Renal cortical epithelial cell (primary cell): ENCODE data around the gene BBOX1. TPM values are rescaled to one million over a fixed set of nuclear protein-coding genes. Genes with fewer than 3 reads are reported as not detected.
A peak's percentile ranks its signal among the peaks of the same experiment; 100 is the strongest.

ENCODE experiments used
- DNase-seq: peaks from one replicate; pipeline ENCODE4 v3.0.0-alpha.2; 2011; ENCODE audit warnings: low read depth
- total RNA-seq: library from RNA; depleted of rRNA; stranded (reverse); fragments of >200 nt; gene quantifications from 2 replicates; pipeline ENCODE4 v1.2.3, GENCODE V29; 2014

Gene BBOX1
- total RNA-seq, 1 donor from 2014 or later: 4.0 TPM

- peak; percentile 66 for DNase-seq
These were observed 15.2 kb upstream of the BBOX1 start for GRCh38 chr11:27025312-27025955.

DNA sequence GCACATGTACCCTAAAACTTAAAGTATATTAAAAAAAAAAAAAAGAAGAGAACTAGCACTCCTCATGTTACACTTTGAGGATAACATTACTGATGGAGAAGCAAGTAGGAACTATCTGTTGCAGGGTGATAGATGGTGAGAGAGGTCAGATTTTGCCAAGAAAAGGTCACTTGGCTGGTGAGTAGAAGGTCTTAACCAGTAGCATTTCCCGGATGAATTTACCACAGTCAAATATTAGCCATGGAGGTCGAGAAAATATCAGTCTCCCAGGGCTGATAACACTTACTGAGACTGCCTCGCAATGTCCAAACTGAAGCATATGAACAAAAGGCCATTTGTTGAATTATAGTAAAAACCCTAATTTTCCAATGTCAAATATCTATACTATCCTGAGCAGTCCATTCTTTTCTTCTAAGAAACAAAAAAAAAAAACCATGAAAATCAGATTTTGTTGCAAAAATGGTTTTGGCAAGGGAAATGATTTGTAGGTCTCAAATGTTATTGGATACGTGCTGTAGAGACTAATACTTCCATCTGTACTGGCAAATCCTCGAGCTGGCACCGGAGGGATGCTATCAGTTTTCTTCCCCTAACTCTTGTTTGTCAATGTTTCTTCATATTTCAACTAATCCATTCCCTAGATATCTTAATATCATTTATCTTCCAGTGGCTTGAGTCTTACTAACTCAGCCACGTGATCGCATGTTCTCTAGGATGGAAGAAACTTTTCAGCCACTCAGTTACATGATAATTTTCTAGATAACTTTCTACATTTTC lies 14.5 kb upstream of the BBOX1 start:
- DNase-seq: no peak

DNA sequence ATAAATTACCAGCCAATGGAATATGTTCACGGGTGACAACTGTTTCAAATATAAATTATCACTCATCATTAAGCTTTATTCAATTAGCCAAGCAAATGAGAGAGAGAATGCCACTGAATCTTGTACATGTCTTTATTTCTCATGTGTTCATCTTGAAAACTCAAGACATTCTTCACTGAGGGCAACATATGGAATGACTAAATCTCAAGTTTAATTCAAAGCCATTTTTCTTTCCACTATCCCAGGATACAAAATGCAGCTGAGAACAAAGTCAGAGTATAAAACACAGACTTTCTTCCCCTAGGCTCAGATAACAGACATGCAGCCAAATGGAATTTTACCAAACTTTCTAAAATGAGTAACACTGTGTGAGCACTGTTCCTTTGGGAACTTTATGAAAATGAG lies 12.1 kb upstream of the BBOX1 start:
- DNase-seq: no peak

DNA sequence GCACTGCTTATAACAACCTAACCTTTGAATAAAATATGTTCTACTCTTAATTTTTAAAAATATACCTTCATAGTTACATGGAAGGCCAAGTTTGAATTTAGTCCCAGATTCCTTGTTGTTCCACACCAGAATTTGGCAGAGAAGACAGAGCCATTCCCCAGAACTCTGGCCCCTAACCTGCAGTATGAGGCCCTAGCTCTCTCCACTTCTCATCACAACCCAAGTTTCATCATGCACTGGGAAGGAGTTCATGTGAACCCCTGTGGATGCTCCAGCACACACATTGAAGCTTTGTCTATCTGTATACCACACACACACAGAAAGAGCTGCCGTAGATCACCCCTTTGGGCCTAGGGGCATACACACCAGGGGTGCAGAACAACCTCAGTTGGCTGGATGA lies 10.6 kb upstream of the BBOX1 start:
- no peak for DNase-seq

- DNase-seq: no peak
These were observed 8.9 kb upstream of the BBOX1 start for GRCh38 chr11:27031754-27032153.

DNA sequence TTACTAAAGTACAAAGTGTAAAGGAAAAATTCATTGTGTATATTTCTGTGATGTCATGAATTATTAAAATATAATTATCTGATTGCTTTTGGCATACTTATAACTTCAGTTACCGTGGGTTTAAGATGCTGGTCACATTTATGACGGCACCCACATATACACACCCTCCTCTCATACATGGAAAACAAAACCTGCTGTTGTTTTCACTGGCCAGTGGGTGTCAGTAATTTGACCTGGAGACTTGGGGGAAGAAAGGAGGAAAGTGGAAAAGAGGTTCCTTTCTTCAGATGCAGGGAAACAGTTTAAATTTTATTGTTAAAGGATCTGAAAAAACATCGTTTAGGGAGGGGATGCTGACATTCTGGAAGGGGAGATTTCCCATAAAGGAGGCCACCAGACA lies 742 bp upstream of the BBOX1 start:
- peak; percentile 42 for DNase-seq

DNA sequence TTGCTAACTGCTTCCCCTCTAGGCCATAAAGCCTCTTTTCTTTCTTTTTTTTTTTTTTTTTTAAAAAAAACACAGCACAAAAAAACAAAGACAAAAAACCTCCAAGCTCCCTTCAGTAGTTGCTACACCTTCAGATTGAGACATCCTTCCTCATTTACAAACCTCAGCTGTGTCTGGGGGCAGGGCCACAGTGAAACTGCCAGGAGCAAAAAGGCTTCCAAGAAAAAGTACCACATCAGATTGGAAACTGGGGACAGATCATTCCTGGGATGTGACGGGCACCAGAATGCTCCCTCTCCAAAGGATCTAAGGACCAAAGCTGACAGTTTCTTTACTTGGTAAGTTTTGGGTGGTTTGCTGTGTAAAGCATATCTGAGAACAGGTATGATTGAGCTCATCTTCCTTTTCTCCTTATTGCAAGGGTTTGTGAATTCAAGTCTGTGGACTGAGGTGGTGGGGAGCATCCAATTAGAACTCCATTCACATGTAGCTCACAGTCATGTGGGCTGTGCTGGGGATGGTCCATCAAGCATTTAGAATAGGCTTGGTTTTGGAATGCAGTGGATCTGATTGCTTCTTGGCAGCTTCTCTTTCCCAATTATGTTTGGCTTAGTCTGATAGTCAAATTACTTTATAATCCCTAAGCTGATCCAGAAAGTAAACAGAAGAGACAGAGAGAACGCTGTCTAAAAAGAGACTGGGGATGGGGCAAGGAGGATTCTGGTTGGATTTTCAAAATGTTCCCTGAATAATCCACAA lies 705 bp downstream of the BBOX1 start:
- peak; percentile 24 for DNase-seq

DNA sequence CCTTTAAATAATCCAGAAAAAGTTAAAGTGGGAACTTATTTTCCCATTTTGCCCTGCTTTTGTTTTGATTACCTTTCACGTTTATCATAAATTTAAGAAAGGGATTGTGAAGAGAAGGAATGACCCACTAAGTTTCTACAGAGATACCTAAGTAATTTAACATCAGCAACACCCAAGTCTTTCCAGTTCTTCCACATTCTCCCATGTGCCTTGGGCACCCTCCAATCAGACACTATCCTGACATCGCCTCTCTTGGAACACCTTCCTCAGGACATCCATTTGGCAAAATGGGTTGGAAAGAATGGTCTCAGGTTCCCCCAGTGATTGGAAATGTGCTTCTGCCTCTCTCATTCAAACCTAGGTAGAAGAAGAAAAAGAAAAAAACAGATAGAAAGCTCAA lies 6.3 kb downstream of the BBOX1 start:
- DNase-seq: no peak

GRCh38 chr11:27052668-27053067 lies 12.1 kb downstream of the BBOX1 start:
- DNase-seq: no peak

DNA sequence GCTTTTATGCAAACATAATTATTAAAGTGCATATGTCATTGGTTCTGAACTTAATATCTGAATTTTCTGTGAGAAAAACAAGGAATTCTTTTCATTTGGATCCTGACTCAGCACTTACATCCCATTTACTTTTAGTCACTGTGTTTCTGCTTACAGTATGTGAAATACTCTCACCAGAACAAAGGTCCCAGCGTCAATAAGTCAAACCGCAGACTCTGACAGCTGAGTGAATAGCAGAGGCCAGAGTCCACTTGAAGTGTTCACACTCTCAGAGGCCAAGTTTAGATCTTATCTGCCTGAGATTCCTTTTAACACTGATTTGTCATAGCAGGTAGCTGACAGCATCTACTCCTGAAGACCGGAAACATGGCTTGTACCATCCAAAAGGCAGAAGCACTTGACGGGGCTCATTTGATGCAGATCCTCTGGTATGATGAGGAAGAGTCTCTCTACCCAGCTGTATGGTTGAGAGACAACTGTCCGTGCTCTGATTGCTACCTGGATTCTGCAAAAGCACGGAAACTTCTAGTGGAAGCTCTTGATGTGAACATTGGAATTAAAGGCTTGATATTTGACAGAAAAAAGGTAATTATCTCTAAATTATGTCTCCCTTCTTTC lies 14.6 kb downstream of the BBOX1 start:
- DNase-seq: peak; percentile 94

- DNase-seq: no peak
These were observed 16.6 kb downstream of the BBOX1 start for GRCh38 chr11:27057091-27057780.

GRCh38 chr11:27058456-27058855 lies 17.8 kb downstream of the BBOX1 start:
- DNase-seq: no peak

- DNase-seq: no peak
These were observed 18.8 kb downstream of the BBOX1 start for GRCh38 chr11:27059431-27059830.

- no peak for DNase-seq
These were observed 20.3 kb downstream of the BBOX1 start for GRCh38 chr11:27060816-27061460.

GRCh38 chr11:27061461-27061821 lies 20.8 kb downstream of the BBOX1 start:
- no peak for DNase-seq

GRCh38 chr11:27064086-27064485 lies 23.5 kb downstream of the BBOX1 start:
- no peak for DNase-seq

DNA sequence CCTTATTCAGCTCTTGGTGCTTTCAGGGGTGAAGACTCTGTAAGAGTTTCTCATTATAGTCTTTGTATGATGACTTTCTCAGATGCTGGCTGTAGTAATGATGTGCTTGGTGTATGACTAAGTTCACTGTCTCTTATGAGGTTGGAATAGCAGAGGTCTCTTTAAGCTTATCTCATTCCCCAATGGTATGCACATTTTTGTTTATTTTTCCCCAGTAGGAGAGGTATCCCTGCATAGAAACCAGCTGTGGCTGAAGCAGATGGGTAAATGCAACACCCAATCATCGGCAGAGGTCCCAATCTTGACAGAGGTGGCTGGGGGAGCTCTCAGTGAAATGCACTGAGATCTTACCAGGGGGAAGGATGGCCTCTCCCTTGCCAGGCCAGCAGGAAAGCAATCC lies 34.6 kb downstream of the BBOX1 start:
- DNase-seq: no peak

DNA sequence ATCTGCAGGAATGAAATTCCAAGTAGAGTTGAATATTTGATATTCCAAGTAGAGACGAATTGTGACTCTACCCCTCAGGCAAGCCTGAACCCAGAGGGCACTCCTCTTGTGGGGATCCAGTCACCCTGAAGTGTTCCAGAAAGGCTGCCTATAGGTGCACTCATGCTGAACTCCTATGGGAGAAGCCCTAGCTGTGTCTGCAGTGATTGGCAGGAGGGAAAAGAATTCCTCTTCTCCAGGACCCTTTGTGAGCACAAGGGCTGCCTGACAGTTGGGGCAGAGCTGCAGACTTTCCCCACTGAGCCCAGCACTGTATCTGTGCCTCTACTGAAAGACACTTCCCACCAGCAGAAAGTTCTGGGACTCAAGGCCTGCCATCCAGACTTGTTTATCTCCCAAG lies 35.0 kb downstream of the BBOX1 start:
- no peak for DNase-seq

DNA sequence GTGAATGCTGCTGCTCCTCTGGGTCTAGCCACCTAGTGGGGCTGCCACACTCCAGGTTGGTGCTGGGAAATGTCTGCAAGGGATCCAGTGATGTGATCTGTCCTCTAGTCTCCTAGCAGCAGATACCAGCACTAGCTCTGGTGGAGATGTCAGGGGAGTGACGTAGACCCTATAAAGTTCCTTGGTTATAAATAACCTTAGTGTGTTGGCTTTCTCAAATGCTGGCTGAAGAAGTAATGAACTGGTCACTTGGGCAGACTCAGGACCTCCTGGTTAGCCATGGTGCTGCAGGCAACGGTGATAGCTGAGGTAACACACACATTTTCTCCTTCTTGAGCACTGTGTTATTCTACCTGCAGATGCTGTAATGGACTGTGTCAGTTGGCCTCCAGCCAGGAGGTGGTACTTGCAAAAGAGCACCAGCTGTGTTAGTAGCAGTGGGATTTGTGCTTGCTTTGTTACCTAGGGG lies 35.5 kb downstream of the BBOX1 start:
- DNase-seq: peak; percentile 18

GRCh38 chr11:27081056-27081455 lies 40.4 kb downstream of the BBOX1 start:
- DNase-seq: peak; percentile 32

- DNase-seq: no peak
These were observed 42.6 kb downstream of the BBOX1 start for GRCh38 chr11:27083241-27083640.
